HepG2 (cell line): Measurements from ENCODE around the gene RPS14. TPM values are rescaled to one million over a fixed set of nuclear protein-coding genes. Genes with fewer than 3 reads are reported as not detected.

Experiments used
- CCAR2 ChIP-seq: fragments of 200-400 bp; formaldehyde crosslinking; optimal IDR thresholded peaks from 2 replicates; pipeline ENCODE3; 2018; ENCODE audit warnings: low read depth, mild to moderate bottlenecking, low read length, moderate library complexity
- CENPBD1 ChIP-seq: sonication (generic); formaldehyde crosslinking; IDR thresholded peaks from 2 replicates; pipeline ENCODE4 v1.8.0; 2022; ENCODE audit warnings: missing genetic modification reagents, low read depth, mild to moderate bottlenecking, borderline replicate concordance
- DNMT3B ChIP-seq: conservative IDR thresholded peaks from 2 replicates; pipeline ENCODE4 v1.6.1; 2016; ENCODE audit warnings: missing biosample characterization, control low read depth
- GATA4 ChIP-seq: sonication (generic); IDR thresholded peaks from 2 replicates; pipeline ENCODE4 v1.6.1; 2016; ENCODE audit warnings: antibody characterized with exemption, low read depth, borderline replicate concordance
- HBP1 ChIP-seq: IDR thresholded peaks from 2 replicates; pipeline ENCODE4 v1.6.1; 2016; ENCODE audit warnings: low read depth, control low read depth
- IKZF1 ChIP-seq: fragments of 450-650 bp; IDR thresholded peaks from 2 replicates; pipeline ENCODE4 v1.7.1; 2016
- IRF2 ChIP-seq: IDR thresholded peaks from 2 replicates; pipeline ENCODE4 v1.6.1; 2018; ENCODE audit warnings: missing genetic modification reagents, missing compliant biosample characterization
- JDP2 ChIP-seq: sonication (generic); formaldehyde crosslinking; IDR thresholded peaks from 2 replicates; pipeline ENCODE4 v1.8.1; 2022; ENCODE audit warnings: missing genetic modification reagents, borderline replicate concordance
- MLX ChIP-seq: IDR thresholded peaks from 2 replicates; pipeline ENCODE4 v1.6.1; 2016
- SALL1 ChIP-seq: sonication (generic); formaldehyde crosslinking; IDR thresholded peaks from 2 replicates; pipeline ENCODE4 v1.8.0; 2022; ENCODE audit warnings: mild to moderate bottlenecking, missing genetic modification reagents
- SMYD3 ChIP-seq: sonication (generic); formaldehyde crosslinking; IDR thresholded peaks from 2 replicates; pipeline ENCODE4 v1.8.1; 2023; ENCODE audit warnings: mild to moderate bottlenecking, missing genetic modification reagents
- SNRNP70 ChIP-seq: fragments of 200-400 bp; formaldehyde crosslinking; IDR thresholded peaks from 2 replicates; pipeline ENCODE4 v1.6.1; 2017; ENCODE audit warnings: mild to moderate bottlenecking, low read depth, low read length, moderate library complexity
- WIZ ChIP-seq: sonication (generic); formaldehyde crosslinking; IDR thresholded peaks from 2 replicates; pipeline ENCODE4 v1.5.1; 2020; ENCODE audit warnings: mild to moderate bottlenecking, missing genetic modification reagents
- ZBTB3 ChIP-seq: sonication (generic); formaldehyde crosslinking; IDR thresholded peaks from 2 replicates; pipeline ENCODE4 v1.4.0; 2020; ENCODE audit warnings: low read depth, mild to moderate bottlenecking, moderate library complexity, missing genetic modification reagents, borderline replicate concordance
- ZBTB49 ChIP-seq: sonication (generic); formaldehyde crosslinking; IDR thresholded peaks from 2 replicates; pipeline ENCODE4 v1.4.0; 2020; ENCODE audit warnings: missing genetic modification reagents, borderline replicate concordance
- ZFX ChIP-seq: sonication (generic); formaldehyde crosslinking; IDR thresholded peaks from 2 replicates; pipeline ENCODE4 v1.4.0; 2020; ENCODE audit warnings: mild to moderate bottlenecking, low read depth, missing genetic modification reagents, moderate library complexity
- ZNF280D ChIP-seq: sonication (generic); formaldehyde crosslinking; IDR thresholded peaks from 2 replicates; pipeline ENCODE4 v1.5.1; 2020; ENCODE audit warnings: mild to moderate bottlenecking, missing genetic modification reagents
- ZNF503 ChIP-seq: sonication (generic); formaldehyde crosslinking; IDR thresholded peaks from 2 replicates; pipeline ENCODE4 v1.4.0; 2020; ENCODE audit warnings: missing genetic modification reagents
- ZNF780A ChIP-seq: sonication (generic); formaldehyde crosslinking; IDR thresholded peaks from 2 replicates; pipeline ENCODE4 v1.8.0; 2022; ENCODE audit warnings: mild to moderate bottlenecking, missing genetic modification reagents, moderate library complexity
- polyA plus RNA-seq, 8 experiments: library from polyadenylated mRNA; depleted of rRNA in 3 of 8; stranded (reverse) in 7 of 8; unstranded in 1 of 8; fragments of >200 nt; fragmentation: Illumina TruSeq in 4 of 8; extraction: Trizol in 4 of 8; gene quantifications; 2 replicates each; pipeline versions ENCODE4 v1.2.1 to v1.2.3, GENCODE V29; 2011 to 2016; ENCODE audit warnings: low read depth in 4 of 8, missing spikeins in 1 of 8, mixed read lengths in 1 of 8; ENCODE audit not compliant: insufficient read depth in 1 of 8
- total RNA-seq, 5 experiments: library from RNA; depleted of rRNA; stranded (reverse); fragments of >200 nt; fragmentation: Illumina TruSeq; extraction: Trizol; gene quantifications; 2 replicates each; pipeline ENCODE4 v1.2.3, GENCODE V29; 2016; ENCODE audit warnings: low read depth in 1 of 5

RPS14 gene
- total and polyA plus RNA-seq, 2 of the 13 experiments (the other 11 are each of a cell fraction or from before 2014, with no cell fraction given): 2,116 to 3,295 TPM

GRCh38 chr5:150484964-150485692, 35.6 kb upstream of the RPS14 start (continued):
- 0 out of 2 replicates have a peak, but pooled peaks have one; percentile 23 for TF ChIP-seq ZNF280D
- TF ChIP-seq SMYD3 (CRISPR knock-in tag): no peak
- no peak for TF ChIP-seq IKZF1
- no peak for TF ChIP-seq CCAR2
- no peak for TF ChIP-seq SNRNP70
- no peak for TF ChIP-seq ZBTB3
- TF ChIP-seq ZBTB49 (CRISPR knock-in tag): no peak
- TF ChIP-seq HBP1 (CRISPR knock-in tag): no peak
- TF ChIP-seq ZNF503 (CRISPR knock-in tag): no peak
- no peak for TF ChIP-seq JDP2
- TF ChIP-seq ZFX (CRISPR knock-in tag): no peak
- peak; percentile 5; the same call in 1 of the 2 replicates for TF ChIP-seq SALL1 (CRISPR knock-in tag)
- TF ChIP-seq CENPBD1 (CRISPR knock-in tag): no peak
- no peak for TF ChIP-seq GATA4
- TF ChIP-seq WIZ (CRISPR knock-in tag): peak; percentile 56; the same call in 1 of the 2 replicates
- no peak for TF ChIP-seq MLX (CRISPR knock-in tag)
- no peak for TF ChIP-seq DNMT3B (CRISPR knock-in tag)
- TF ChIP-seq ZNF780A (CRISPR knock-in tag): no peak
- TF ChIP-seq IRF2 (CRISPR knock-in tag): 0 out of 2 replicates have a peak, but pooled peaks have one; percentile 7
